VCaP (cell line): ENCODE results near the gene PPFIBP1.

Experiments
- H3K27ac ChIP-seq: fragments of 450-650 bp; 2 replicates; pipeline ENCODE4 v1.5.1; 2017
- CTCF ChIP-seq: fragments of 450-650 bp; conservative IDR thresholded peaks from 2 replicates; pipeline ENCODE4 v1.5.1; 2017; ENCODE audit warnings: mild to moderate bottlenecking, moderate library complexity

Gene PPFIBP1

GRCh38 chr12:27616356-27617142 lies 92.5 kb downstream of the PPFIBP1 start:
- no peak overlapping the region for H3K27ac ChIP-seq
- no peak for TF ChIP-seq CTCF

DNA sequence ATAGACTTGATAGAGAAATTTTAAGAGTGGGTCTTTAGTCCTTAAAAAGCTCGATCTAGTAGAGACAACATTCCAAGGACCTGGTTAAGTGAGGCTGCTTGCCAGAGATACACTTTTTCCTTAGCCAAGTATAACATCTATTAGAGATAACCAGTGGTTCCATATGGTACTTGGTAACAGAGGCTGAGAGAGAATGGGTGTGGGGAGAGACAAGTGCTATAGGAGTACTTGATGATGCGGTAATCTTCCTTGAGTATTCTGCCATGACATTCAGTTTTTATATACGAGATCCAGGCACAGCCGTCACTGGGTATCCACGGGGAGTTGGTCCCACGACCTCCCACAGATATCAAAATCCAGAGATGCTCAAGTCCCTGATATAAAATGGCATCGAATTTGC lies 94.8 kb downstream of the PPFIBP1 start:
- H3K27ac ChIP-seq, result no peak overlapping the region
- no peak for TF ChIP-seq CTCF

- no peak overlapping the region for H3K27ac ChIP-seq
- no peak for TF ChIP-seq CTCF
These were observed 95.3 kb downstream of the PPFIBP1 start for GRCh38 chr12:27619308-27619707.

DNA sequence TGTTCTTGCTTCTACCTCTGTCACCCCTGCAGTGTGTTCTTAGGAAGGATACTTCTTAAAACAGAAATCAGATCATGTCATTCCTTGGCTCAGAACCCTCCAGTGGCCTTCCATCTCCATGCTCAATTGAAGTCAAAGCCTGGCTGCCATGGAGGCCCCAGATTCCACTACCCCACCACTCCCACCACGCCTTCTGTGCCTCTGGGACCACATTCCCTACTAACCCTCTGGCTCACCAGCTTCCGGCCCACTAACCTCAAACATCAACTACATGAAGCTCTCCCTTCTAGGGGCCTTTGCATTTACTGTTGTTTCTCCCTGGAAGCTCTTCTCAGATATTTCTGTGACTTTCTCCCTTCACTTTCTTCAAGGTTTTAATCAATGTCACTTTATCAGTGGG lies 96.1 kb downstream of the PPFIBP1 start:
- TF ChIP-seq CTCF, result no peak
- no peak overlapping the region for H3K27ac ChIP-seq

GRCh38 chr12:27622436-27623195 lies 98.6 kb downstream of the PPFIBP1 start:
- H3K27ac ChIP-seq, result no peak overlapping the region

GRCh38 chr12:27623645-27624044 lies 99.6 kb downstream of the PPFIBP1 start:
- TF ChIP-seq CTCF, result no peak
- no peak overlapping the region for H3K27ac ChIP-seq

More at GRCh38 chr12:27622436-27623195, 98.6 kb downstream of the PPFIBP1 start:
- TF ChIP-seq CTCF, result no peak

DNA sequence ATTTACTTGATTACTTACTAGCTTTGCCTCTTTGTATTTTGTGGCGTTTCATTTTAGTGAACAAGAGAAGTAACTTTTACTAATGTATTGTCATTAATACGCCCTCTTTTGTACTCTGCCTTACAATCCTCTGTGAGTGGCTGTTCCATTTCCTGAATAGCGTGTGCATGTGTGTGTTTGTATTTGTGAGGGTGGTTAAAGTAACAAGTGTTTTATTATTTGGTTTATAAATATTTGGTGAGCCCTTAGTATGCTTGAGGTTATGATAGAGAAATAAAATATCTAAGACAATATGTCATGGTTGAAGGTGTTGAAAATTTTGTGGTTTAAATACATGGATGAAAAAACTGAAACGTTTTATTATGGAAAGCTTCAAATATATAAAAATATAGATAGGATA lies 100.6 kb downstream of the PPFIBP1 start:
- no peak overlapping the region for H3K27ac ChIP-seq
- TF ChIP-seq CTCF, result no peak
